LNCAP (cell line): ENCODE measurements around the gene B3GALNT1.

ENCODE experiments used
- CTCF ChIP-seq: fragments of 450-650 bp; IDR thresholded peaks from 2 replicates; pipeline ENCODE4 v1.5.1; 2017; ENCODE audit warnings: mild to moderate bottlenecking

The B3GALNT1 gene

GRCh38 chr3:161104561-161105551 is at the start of gene B3GALNT1:
B3GALNT1 (minus strand) TSS chr3:161105349; CDS start chr3:161086754, 18,595 bp downstream.
- no peak for TF ChIP-seq CTCF

DNA sequence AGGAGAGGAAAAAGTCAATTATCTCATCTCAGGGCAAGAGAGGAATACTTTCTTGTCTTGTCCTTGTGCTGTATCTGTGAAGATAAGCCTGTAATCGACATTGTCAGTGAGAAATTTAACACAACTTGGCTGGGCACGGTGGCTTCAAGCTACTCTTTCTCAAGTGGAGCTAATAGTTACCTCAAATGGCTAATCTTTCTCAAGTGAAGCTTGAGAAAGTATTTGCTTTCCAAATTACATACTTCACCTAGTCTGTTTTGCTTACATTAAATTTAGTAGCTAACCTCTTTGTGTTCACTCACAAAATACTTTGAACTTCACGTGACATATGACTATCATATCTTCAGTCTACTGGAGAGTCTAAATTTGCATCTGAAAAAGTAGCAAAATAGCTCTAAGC is 48.3 kb upstream of the B3GALNT1 start:
- TF ChIP-seq CTCF: no peak

- TF ChIP-seq CTCF: no peak
Measured at GRCh38 chr3:161150001-161150525, 44.9 kb upstream of the B3GALNT1 start.

GRCh38 chr3:161149529-161149928 is 44.4 kb upstream of the B3GALNT1 start:
- no peak for TF ChIP-seq CTCF

DNA sequence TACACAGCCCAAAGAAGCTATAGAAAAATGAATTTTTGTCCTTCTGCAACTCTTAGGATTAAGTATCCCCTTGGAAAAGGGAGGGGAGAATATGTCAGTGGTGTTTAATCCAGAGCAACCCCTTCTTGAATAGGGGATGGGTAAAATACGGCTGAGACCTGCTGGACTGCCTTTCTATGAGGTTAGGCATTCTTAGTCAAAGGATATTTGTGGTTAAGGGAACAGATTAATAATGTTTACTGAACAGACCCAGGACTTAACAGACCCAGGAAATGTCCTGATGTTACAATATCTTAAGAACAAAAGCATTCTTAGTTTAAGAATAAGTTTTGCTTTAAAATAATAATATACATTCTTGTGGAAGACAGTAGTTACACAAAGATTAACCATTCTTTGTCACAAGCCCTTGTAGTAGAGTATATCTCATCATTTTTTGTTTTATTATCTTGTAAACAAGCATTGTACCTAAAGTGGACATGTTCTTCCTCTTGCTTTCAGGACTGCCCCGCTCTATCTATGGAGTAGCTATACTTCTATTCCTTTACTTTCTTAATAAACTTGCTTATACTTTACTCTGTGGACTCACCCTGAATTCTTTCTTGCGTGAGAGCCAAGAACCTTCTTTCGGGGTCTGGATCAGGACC is 43.8 kb upstream of the B3GALNT1 start:
- no peak for TF ChIP-seq CTCF

- TF ChIP-seq CTCF: no peak
Measured at GRCh38 chr3:161142486-161142885, 37.3 kb upstream of the B3GALNT1 start.

- TF ChIP-seq CTCF: no peak
Measured at GRCh38 chr3:161139686-161140085, 34.5 kb upstream of the B3GALNT1 start.
